Activated CD4-positive, alpha-beta T cell treated with anti-CD3 and anti-CD28 coated beads, Interleukin-2, Interleukin-6, amounts not matched to agents 100 ng/mL and 50 ng/mL, durations not matched to agents 16 hours and 8 hours (primary cell): Measurements from ENCODE around the gene FAM43A.

Experiments
- DNase-seq: peaks from one replicate; pipeline ENCODE4 v3.0.0-alpha.2; 2020

The FAM43A gene

GRCh38 chr3:194676471-194676870, 9.2 kb upstream of the FAM43A start:
- no peak for DNase-seq

- no peak for DNase-seq
Measured at GRCh38 chr3:194680888-194681615, 4.6 kb upstream of the FAM43A start.

GRCh38 chr3:194682189-194682693, 3.4 kb upstream of the FAM43A start:
- no peak for DNase-seq

- peak; percentile 85 for DNase-seq
Measured at GRCh38 chr3:194682694-194683310, 2.9 kb upstream of the FAM43A start.

GRCh38 chr3:194683380-194683779, 2.3 kb upstream of the FAM43A start:
- DNase-seq = no peak

- peak; percentile 82 for DNase-seq
Measured at GRCh38 chr3:194685065-194685717, 492 bp upstream of the FAM43A start.

GRCh38 chr3:194686414-194686815, 732 bp downstream of the FAM43A start:
- peak; percentile 6 for DNase-seq

- peak; percentile 33 for DNase-seq
Measured at GRCh38 chr3:194686816-194687637, 1.3 kb downstream of the FAM43A start.

GRCh38 chr3:194687638-194688199, 2.0 kb downstream of the FAM43A start:
- DNase-seq = peak; percentile 81

GRCh38 chr3:194688200-194688740, 2.6 kb downstream of the FAM43A start:
- DNase-seq = peak; percentile 16

- DNase-seq = no peak
Measured at GRCh38 chr3:194688946-194689345, 3.3 kb downstream of the FAM43A start.

GRCh38 chr3:194689493-194689944, 3.8 kb downstream of the FAM43A start:
- no peak for DNase-seq

GRCh38 chr3:194690501-194691372, 5.1 kb downstream of the FAM43A start:
- no peak for DNase-seq

- no peak for DNase-seq
Measured at GRCh38 chr3:194691481-194692283, 6.0 kb downstream of the FAM43A start.

- no peak for DNase-seq
Measured at GRCh38 chr3:194696702-194697101, 11.0 kb downstream of the FAM43A start.

GRCh38 chr3:194702545-194702944, 16.9 kb downstream of the FAM43A start:
- no peak for DNase-seq

GRCh38 chr3:194705227-194705626, 19.5 kb downstream of the FAM43A start:
- no peak for DNase-seq

- DNase-seq = no peak
Measured at GRCh38 chr3:194705761-194706160, 20.1 kb downstream of the FAM43A start.

- no peak for DNase-seq
Measured at GRCh38 chr3:194707147-194707540, 21.5 kb downstream of the FAM43A start.

- DNase-seq = no peak
Measured at GRCh38 chr3:194711286-194711685, 25.6 kb downstream of the FAM43A start.
